Muscle of leg (tissue), 16 donors: ENCODE results near the gene ARFGAP3. TPM values are rescaled to one million over a fixed set of nuclear protein-coding genes. Genes with fewer than 3 reads are reported as not detected.

Experiments used
- DNase-seq: peaks from one replicate; pipeline ENCODE4 v3.0.0; 2013
- H3K27ac ChIP-seq: one replicate; pipeline ENCODE4 v1.5.1; 2013; ENCODE audit warnings: mild to moderate bottlenecking, low read length, control low read depth
- H3K27me3 ChIP-seq: one replicate; pipeline ENCODE4 v1.6.1; 2013; ENCODE audit warnings: low read length; ENCODE audit not compliant: control insufficient read depth, insufficient read depth
- H3K36me3 ChIP-seq: one replicate; pipeline ENCODE4 v1.6.1; 2013; ENCODE audit warnings: low read length; ENCODE audit not compliant: control insufficient read depth, insufficient read depth
- H3K4me1 ChIP-seq: one replicate; pipeline ENCODE4 v1.6.1; 2013; ENCODE audit warnings: low read length; ENCODE audit not compliant: control insufficient read depth, insufficient read depth
- H3K4me3 ChIP-seq: one replicate; pipeline ENCODE4 v1.5.1; 2013; ENCODE audit warnings: low read length, control low read depth
- H3K9me3 ChIP-seq: replicated peaks from 2 replicates; pipeline ENCODE4 v1.6.1; 2013; ENCODE audit warnings: low read depth, low read length; ENCODE audit not compliant: control insufficient read depth
- WGBS: methylation state at CpG from one replicate; pipeline ENCODE4 v1.1.5; 2013; ENCODE audit warnings: missing lambda C conversion rate; ENCODE audit not compliant: insufficient coverage; 5-methylcytosine and 5-hydroxymethylcytosine counted together
- long read RNA-seq, 11 donors: transcript quantifications; one replicate each; lab custom pipeline, GENCODE V29; 2026
- polyA plus RNA-seq, 8 donors: library from polyadenylated mRNA; unstranded; fragments of 120-200 nt; gene quantifications; one replicate each; pipeline versions ENCODE4 v1.2.1 to v1.2.3, GENCODE V29; 2013; ENCODE audit warnings: inconsistent platforms in 1 of 8, low replicate concordance in 1 of 8; ENCODE audit not compliant: insufficient read length in 8 of 8, insufficient read depth in 1 of 8
- total RNA-seq: library from RNA; stranded (reverse); fragments of 120-200 nt; gene quantifications from one replicate; pipeline ENCODE4 v1.2.4, GENCODE V29; 2013

ARFGAP3 gene
- total RNA-seq (39.3 TPM), polyA plus RNA-seq (10 to 100 TPM; 32.2 to 48.3 (median 37.1) TPM)
- long read RNA-seq, donor 1, transcript ARFGAP3-201 (16 exons, 2,857 nt), result major isoform, 5 of 12 reads
- long read RNA-seq, donor 1, partial matches to known transcripts, result 7 of 12 reads
- long read RNA-seq, donor 1, other reads (novel, unspliced or antisense), result 0 of 12 reads
- long read RNA-seq, donor 2, partial matches to known transcripts, result 0 of 3 reads
- long read RNA-seq, donor 2, other reads (novel, unspliced or antisense), result 0 of 3 reads
- long read RNA-seq, donor 3, transcript ARFGAP3-201 (16 exons, 2,857 nt), result major isoform, 6 of 14 reads
- long read RNA-seq, donor 3, partial matches to known transcripts, result 8 of 14 reads
- long read RNA-seq, donor 3, other reads (novel, unspliced or antisense), result 0 of 14 reads
- long read RNA-seq, donor 4, transcript ARFGAP3-201 (16 exons, 2,857 nt), result major isoform, 6 of 6 reads
- long read RNA-seq, donor 4, partial matches to known transcripts, result 0 of 6 reads
- long read RNA-seq, donor 4, other reads (novel, unspliced or antisense), result 0 of 6 reads
- long read RNA-seq, donor 5, transcript ARFGAP3-201 (16 exons, 2,857 nt), result major isoform, 24 of 80 reads
- long read RNA-seq, donor 5, partial matches to known transcripts, result 56 of 80 reads
- long read RNA-seq, donor 5, other reads (novel, unspliced or antisense), result 0 of 80 reads
- long read RNA-seq, donor 6, transcript ARFGAP3-201 (16 exons, 2,857 nt), result major isoform, 10 of 32 reads
- long read RNA-seq, donor 6, partial matches to known transcripts, result 22 of 32 reads
- long read RNA-seq, donor 6, other reads (novel, unspliced or antisense), result 0 of 32 reads
- long read RNA-seq, donor 7, transcript ARFGAP3-201 (16 exons, 2,857 nt), result major isoform, 10 of 26 reads
- long read RNA-seq, donor 7, partial matches to known transcripts, result 14 of 26 reads
- long read RNA-seq, donor 7, other reads (novel, unspliced or antisense), result 0 of 26 reads
- long read RNA-seq, donor 8, transcript ARFGAP3-201 (16 exons, 2,857 nt), result major isoform, 11 of 17 reads
- long read RNA-seq, donor 8, partial matches to known transcripts, result 6 of 17 reads
- long read RNA-seq, donor 8, other reads (novel, unspliced or antisense), result 0 of 17 reads
- long read RNA-seq, donor 9, transcript ARFGAP3-201 (16 exons, 2,857 nt), result major isoform, 5 of 17 reads
- long read RNA-seq, donor 9, partial matches to known transcripts, result 12 of 17 reads
- long read RNA-seq, donor 9, other reads (novel, unspliced or antisense), result 0 of 17 reads
- long read RNA-seq, donor 10, transcript ARFGAP3-201 (16 exons, 2,857 nt), result major isoform, 12 of 12 reads
- long read RNA-seq, donor 10, partial matches to known transcripts, result 0 of 12 reads
- long read RNA-seq, donor 10, other reads (novel, unspliced or antisense), result 0 of 12 reads
- long read RNA-seq, donor 11, transcript ARFGAP3-201 (16 exons, 2,857 nt), result major isoform, 10 of 23 reads
- long read RNA-seq, donor 11, partial matches to known transcripts, result 12 of 23 reads
- long read RNA-seq, donor 11, other reads (novel, unspliced or antisense), result 0 of 23 reads

- peak; percentile 98 for DNase-seq
Observed at GRCh38 chr22:42856865-42857704, at the start of gene ARFGAP3. TSS of gene ARFGAP3 (minus strand) at chr22:42857273. CDS start at chr22:42857182, 91 bp downstream.

GRCh38 chr22:42905702-42906183 is 48.7 kb upstream of the ARFGAP3 start:
- H3K4me3 ChIP-seq, result no peak overlapping the region
- H3K27ac ChIP-seq, result peak overlapping the region; percentile 57
- H3K4me1 ChIP-seq, result peaks cover 87% of the 10 kb centered on the region
- DNase-seq, result peak; percentile 54
- H3K36me3 ChIP-seq, result peaks cover 2% of the 10 kb centered on the region
- no peaks in the 10 kb centered on the region for H3K27me3 ChIP-seq
- WGBS, result 66% methylated on average over 4 of the region's 5 CpGs
- H3K9me3 ChIP-seq, result no peaks in the 10 kb centered on the region

More at GRCh38 chr22:42856865-42857704, at the start of gene ARFGAP3:
- WGBS, result 5% methylated on average over 108 of the region's 111 CpGs
- Histone ChIP-seq H3K4me1 (peaks cover 24% of the 10 kb centered on the region), H3K9me3 (peaks cover 3% of the 10 kb centered on the region), H3K27me3 (no peaks in the 10 kb centered on the region), H3K36me3 (peaks cover 6% of the 10 kb centered on the region), H3K27ac (peak within 1 kb of the TSS; percentile 97), H3K4me3 (peak within 1 kb of the TSS; percentile 94)

- Histone ChIP-seq H3K4me1 (peaks cover 86% of the 10 kb centered on the region), H3K4me3 (no peak overlapping the region), H3K27ac (no peak overlapping the region), H3K27me3 (no peaks in the 10 kb centered on the region), H3K9me3 (no peaks in the 10 kb centered on the region), H3K36me3 (peaks cover 2% of the 10 kb centered on the region)
- 60% methylated on average over 10 of the region's 13 CpGs for WGBS
- DNase-seq, result no peak
Observed at GRCh38 chr22:42905217-42905616, 48.1 kb upstream of the ARFGAP3 start.

- H3K36me3 ChIP-seq, result no peaks in the 10 kb centered on the region
- H3K27me3 ChIP-seq, result no peaks in the 10 kb centered on the region
- H3K4me3 ChIP-seq, result no peak overlapping the region
- DNase-seq, result no peak
- H3K9me3 ChIP-seq, result no peaks in the 10 kb centered on the region
- peaks cover 81% of the 10 kb centered on the region for H3K4me1 ChIP-seq
- H3K27ac ChIP-seq, result no peak overlapping the region
- WGBS, result 88% methylated on average over 11 of the region's 12 CpGs
Observed at GRCh38 chr22:42904050-42904449, 47.0 kb upstream of the ARFGAP3 start.

GRCh38 chr22:42902875-42903510 is 45.9 kb upstream of the ARFGAP3 start:
- peaks cover 71% of the 10 kb centered on the region for H3K4me1 ChIP-seq
- WGBS, result 38% methylated on average over 11 of the region's 15 CpGs
- DNase-seq, result peak; percentile 93
- peak overlapping the region; percentile 53 for H3K27ac ChIP-seq
- H3K9me3 ChIP-seq, result no peaks in the 10 kb centered on the region
- no peaks in the 10 kb centered on the region for H3K27me3 ChIP-seq
- no peak overlapping the region for H3K4me3 ChIP-seq
- no peaks in the 10 kb centered on the region for H3K36me3 ChIP-seq

GRCh38 chr22:42901790-42902508 is 44.9 kb upstream of the ARFGAP3 start:
- Histone ChIP-seq H3K27me3 (no peaks in the 10 kb centered on the region), H3K27ac (peak overlapping the region; percentile 56), H3K4me3 (no peak overlapping the region), H3K4me1 (peaks cover 60% of the 10 kb centered on the region), H3K36me3 (no peaks in the 10 kb centered on the region), H3K9me3 (no peaks in the 10 kb centered on the region)
- WGBS, result 69% methylated on average over 9 of the region's 14 CpGs
- peak; percentile 57 for DNase-seq

GRCh38 chr22:42897960-42898359 is 40.9 kb upstream of the ARFGAP3 start:
- peaks cover 8% of the 10 kb centered on the region for H3K36me3 ChIP-seq
- DNase-seq, result no peak
- no peak overlapping the region for H3K27ac ChIP-seq
- 91% methylated on average over 7 of the region's 7 CpGs for WGBS
- no peak overlapping the region for H3K4me3 ChIP-seq
- no peaks in the 10 kb centered on the region for H3K9me3 ChIP-seq
- H3K27me3 ChIP-seq, result no peaks in the 10 kb centered on the region
- H3K4me1 ChIP-seq, result peaks cover 40% of the 10 kb centered on the region

- peak overlapping the region; percentile 20 for H3K27ac ChIP-seq
- H3K36me3 ChIP-seq, result peaks cover 23% of the 10 kb centered on the region
- no peaks in the 10 kb centered on the region for H3K27me3 ChIP-seq
- no peak overlapping the region for H3K4me3 ChIP-seq
- 66% methylated on average over 7 of the region's 9 CpGs for WGBS
- no peak for DNase-seq
- H3K9me3 ChIP-seq, result no peaks in the 10 kb centered on the region
- H3K4me1 ChIP-seq, result peaks cover 36% of the 10 kb centered on the region
Observed at GRCh38 chr22:42895541-42895981, 38.5 kb upstream of the ARFGAP3 start.
